ENCODE results near the gene AHNAK. TPM values are rescaled to one million over a fixed set of nuclear protein-coding genes. Genes with fewer than 3 reads are reported as not detected.

AHNAK gene
- total and polyA plus RNA-seq, 2 of the 8 experiments (the other 6 are each of a cell fraction or from before 2014, with no cell fraction given): 2.0 to 5.8 TPM

GRCh38 chr11:62419943-62420342 lies 126.7 kb downstream of the AHNAK start (continued):
- TF ChIP-seq CHD7 (IDR thresholded peaks at IDR 0.05; ENCODE audit: insufficient replicate concordance, low read length): no peak
- no peak for TF ChIP-seq GTF2F1 (IDR thresholded peaks at IDR 0.05; ENCODE audit: borderline replicate concordance, low read depth, low read length)
- TF ChIP-seq ATF2 (IDR thresholded peaks at IDR 0.05; ENCODE audit: low read length): no peak
- TF ChIP-seq PHF8 (conservative IDR thresholded peaks at IDR 0.05; ENCODE audit: low read depth, low read length): no peak
- TF ChIP-seq HDAC6 (IDR thresholded peaks at IDR 0.05; ENCODE audit: low read depth, low read length): no peak
- TF ChIP-seq EZH2 (IDR thresholded peaks at IDR 0.05; ENCODE audit: low read depth, low read length, severe bottlenecking): no peak
- TF ChIP-seq KDM4A (IDR thresholded peaks at IDR 0.05; ENCODE audit: low read depth, low read length, severe bottlenecking): no peak
- no peak for TF ChIP-seq POU5F1 (IDR thresholded peaks at IDR 0.05; ENCODE audit: low read depth, low read length)
